Measurements from ENCODE around the gene NYNRIN.
A peak's percentile ranks its signal among the peaks of the same experiment; 100 is the strongest.

NYNRIN gene

DNA sequence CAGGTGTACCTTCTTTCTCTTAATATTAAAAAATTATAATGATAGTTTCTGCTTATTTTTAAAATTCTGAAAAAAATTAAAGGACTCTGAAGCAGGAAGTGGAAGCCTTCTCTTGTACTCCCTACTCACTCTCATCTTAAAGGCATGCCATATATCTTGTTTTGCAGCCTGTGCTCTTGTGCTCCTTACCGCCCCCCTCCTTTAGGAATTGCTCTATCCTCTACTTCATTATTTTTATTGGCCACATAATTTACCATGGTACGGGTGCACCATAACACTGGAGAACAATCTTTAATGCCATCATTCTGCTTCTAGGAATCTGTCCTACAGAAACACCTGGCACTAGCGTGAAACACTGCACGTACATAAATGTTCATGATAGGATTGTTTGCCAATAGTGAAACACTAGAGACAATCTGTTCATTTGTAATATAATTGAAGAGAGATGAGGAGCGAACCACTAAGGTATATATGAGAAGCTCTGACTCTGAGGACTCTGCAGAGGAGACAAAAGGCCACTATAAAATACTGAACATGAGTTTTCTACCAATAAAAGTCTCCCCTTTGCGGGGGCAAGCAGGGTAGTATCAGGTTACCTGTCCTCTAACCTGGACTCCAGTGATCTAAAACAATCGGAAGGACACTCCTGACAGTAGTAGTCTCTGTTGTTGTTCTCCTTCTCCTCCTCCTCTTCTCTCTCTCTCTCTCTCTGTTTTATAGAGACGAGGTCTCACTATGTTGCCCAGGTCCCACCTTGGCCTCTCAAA lies 6.3 kb upstream of the NYNRIN start:
- no peak for DNase-seq (ENCODE audit: low spot score)

DNA sequence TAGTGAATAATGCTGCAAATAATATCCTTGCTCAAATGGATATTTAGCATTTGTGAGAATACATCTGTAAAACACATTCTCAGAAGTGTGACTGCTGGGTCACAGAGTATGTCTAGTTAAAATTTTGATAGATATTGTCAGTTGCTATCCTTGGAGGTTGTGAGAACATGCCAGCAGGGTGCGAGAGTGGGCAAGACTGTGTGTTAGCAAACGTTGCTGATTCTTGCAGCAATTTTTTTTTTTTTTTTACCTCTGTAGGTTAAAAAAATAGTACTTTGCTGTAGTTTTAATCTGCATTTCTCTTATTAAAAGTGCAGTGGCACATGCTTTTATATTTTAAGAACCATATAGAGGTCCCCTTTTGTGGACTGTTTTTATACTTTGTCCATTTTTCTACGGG lies 4.5 kb upstream of the NYNRIN start:
- no peak for DNase-seq (ENCODE audit: low spot score)

DNA sequence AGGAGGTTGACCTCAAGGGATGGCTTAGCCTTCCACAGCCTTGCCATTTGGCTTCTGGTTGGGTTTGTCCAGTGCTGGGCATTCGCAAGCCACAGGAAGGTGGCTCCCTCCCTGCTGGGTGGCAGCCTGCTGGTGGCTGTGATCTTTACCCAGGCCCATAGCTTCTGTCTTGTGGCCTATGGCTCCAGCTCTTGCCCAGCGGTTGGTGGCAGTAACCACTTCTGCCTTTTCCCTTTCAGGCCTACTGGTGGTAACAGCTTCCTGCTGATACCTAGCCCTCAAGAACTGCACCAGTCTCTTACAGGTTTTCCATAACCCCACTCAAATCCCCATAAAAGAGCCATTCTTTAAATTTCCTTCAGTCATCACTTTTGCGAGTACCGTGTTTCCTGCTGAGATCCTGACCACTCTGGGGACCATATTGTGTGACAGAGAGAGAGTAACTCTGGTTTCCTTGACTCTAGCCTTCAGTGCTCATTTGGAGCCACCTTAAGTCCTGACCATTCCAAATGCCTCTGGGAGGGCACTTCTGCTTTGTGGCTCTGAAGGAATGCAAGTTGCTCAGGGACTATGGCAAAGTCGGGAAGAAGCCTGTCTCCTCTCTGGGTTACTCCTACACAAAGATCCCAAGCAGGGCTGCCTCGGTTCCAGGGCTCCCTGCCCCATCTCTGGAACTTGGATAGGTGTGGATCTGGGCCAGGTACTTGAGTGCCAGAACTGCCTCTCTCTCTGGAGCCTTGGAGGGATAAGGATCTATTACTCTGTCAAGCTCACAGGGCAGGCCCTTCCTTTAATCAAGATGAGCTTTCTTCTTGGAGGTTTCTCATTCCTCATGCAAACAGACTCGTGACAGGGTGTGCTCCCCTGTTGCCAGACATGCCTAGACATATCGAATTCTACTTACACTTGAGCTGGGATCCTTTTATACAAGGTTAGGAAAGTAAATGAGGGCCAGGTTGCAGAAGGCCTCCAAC lies 2.9 kb upstream of the NYNRIN start:
- DNase-seq (ENCODE audit: low spot score): no peak

DNA sequence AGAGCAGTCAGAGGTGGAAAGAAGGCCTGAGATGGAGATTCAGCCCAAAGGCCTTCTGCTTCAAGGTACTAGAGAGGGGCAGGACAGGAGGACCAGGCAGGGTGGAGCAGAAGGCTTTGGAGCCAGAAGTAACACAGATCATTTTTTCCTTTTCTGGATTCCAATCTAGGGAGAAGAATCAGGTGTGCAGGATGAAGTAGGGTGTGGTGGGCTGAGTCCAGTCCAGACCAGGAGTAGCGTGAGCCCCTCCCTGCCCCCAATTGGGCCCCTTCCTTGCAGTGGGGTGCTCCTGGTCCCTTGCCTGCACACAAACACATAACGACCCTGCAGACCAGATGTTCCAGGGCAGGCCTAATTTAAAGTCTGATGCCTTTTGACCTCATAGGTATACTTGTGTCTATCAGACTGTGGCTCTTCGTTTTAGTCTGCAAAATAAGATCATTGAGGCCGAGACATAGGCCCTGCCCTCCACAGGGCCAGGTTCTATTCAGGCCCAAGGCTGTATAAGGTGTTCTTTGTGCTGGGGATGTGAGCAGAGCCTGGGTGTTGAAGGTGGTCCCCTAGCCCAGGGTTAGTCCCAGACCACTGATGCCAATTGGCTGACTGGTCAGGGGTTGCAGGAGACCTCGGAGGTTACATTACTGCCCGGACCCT lies 1.0 kb upstream of the NYNRIN start:
- DNase-seq (ENCODE audit: low spot score): no peak

DNA sequence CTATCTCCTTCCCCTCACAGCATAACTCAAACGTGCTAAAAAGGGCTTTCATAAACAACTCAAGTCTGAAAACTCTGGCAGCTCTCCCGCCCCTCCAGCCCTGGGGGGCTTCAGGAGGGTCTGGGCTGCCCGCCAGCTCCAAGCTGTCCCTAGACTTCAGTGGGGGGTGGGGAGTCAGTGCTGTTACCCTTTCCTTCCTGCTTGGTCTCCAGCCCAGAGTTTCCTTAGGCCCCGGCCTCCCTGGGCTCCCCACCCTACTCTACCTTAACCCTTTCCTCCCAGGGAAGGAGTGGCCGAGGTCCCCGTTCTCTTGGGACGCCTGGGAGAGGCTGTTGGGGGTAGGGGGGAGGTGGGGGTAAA lies 530 bp upstream of the NYNRIN start:
- no peak for DNase-seq (ENCODE audit: low spot score)

DNA sequence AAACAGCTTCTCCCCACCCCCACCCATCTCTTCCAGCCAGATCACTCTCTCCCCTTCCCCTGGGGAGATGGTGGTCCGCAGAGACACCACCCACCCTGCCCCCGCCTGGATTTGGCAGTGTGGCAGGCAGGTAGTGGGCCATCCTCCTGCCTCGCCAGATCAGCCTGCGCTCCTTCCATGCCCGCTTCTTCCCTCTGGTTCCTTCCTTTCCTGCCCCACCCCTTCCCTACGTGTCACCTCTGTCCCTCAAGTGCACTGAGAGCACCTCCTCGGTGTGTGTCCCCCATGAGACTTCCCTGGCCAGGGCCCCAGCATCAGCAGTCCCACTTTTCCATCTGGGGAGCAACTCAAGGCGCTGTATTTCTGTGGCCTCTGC lies 632 bp downstream of the NYNRIN start:
- no peak for DNase-seq (ENCODE audit: low spot score)

DNA sequence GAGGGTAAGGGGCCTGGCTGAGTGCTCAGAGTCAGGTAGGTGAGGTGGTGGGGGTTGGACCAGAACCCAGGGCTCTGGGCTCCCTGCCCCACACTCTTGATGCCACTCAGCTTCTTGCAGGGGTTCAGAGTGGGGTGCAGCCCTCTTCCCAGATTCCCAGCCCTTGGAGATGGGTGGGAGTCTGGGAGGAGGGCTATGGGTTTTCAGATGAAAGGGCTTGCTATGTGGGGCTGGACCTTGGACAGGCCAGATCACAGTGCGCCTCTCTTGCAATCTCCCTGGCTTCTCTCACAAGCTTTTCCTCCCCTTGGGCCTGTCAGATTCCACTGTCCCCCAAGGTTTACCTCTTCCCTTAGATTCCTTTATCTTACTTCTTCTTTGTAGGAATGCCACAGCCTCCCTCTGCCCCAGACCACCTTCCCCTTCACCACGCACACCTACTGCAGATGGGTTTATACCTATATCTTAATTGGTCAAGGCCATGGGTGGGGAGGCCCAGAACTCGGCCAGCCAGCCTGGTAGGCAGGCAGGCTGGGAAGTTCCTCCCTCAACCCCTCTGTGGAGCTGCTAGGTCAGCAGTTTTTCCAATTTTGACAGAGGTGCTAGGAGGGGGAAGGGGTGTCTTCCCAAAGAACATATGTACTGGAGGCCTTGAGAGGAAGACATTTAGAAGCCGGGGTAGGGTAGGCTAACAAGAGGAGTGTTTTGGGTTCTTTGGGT lies 1.4 kb downstream of the NYNRIN start:
- no peak for DNase-seq (ENCODE audit: low spot score)

DNA sequence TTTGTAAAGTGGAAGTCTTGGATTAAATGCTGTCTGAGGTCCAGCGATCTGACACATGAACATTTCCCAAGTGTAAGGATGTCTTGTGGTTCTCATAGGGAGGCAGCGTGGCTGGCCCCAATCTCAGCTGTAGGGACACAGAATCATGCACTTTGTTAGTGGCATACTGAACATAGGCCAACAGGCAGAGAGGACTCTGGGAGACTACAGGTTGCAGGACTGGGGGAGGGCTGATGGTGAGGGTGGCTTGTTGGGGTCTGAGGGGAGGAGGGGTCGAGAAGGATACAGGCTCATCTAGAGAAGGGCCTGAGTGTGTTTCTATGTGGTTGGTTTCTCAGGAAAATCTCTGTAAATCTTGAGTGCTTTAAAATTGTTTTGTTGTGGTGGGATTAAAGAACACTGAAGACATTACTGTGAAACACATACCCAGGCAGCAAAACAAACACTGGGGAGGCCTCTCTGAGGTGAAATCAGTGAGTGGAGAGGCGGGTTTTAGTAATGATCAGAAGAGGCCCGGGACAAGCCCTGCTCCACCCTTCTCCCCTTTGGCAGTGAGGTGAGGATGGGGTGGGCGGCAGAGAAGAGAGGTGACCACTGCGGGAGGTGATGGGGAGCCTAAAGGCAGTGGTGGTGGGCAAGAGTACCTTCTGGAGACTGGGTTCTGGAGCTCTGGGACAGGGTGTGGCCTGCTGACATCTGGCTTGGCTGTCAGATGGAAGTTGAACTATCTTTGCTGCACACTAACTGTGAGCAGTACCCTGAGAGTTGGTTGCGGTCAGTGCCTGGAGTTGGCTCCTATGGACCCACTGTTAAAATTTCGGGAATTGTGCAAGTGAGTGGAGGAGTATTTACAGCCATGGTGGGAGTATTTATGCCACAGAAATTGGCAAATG lies 3.3 kb downstream of the NYNRIN start:
- DNase-seq (ENCODE audit: low spot score): no peak

DNA sequence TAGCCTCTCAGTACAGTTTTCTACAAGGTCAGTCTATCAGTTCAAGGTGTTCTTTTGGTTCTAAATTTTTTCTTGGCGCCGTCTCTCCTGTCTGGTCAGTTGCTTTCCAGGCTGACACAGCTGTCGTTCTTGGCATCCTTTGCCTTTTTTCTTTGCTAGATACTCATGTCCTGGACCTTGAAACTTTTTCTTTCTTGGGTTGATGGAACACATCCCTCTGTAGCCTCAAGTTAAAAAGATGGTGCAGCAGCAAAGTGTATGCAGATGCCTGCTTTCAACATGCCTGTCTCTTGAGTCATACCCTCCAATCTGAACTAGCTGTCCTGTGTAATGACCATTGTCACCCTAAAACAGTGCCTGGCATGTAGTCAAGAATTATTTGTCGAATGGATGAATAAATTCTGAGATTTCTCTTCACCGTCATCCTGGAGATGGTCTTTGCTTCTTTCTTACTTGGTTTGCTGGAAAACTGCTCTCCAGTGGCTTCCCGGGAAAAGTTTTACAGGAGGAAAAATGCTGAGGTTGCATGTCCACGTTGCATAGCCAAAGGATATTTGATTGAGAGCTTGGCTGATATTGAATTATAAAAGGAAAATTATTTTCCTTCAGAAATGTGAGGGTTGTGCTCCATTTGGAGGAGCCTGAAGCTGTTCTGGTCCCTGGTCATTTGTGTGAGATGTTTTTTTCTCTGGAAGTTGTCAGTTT lies 4.6 kb downstream of the NYNRIN start:
- peak; percentile 22 for DNase-seq (ENCODE audit: low spot score)

DNA sequence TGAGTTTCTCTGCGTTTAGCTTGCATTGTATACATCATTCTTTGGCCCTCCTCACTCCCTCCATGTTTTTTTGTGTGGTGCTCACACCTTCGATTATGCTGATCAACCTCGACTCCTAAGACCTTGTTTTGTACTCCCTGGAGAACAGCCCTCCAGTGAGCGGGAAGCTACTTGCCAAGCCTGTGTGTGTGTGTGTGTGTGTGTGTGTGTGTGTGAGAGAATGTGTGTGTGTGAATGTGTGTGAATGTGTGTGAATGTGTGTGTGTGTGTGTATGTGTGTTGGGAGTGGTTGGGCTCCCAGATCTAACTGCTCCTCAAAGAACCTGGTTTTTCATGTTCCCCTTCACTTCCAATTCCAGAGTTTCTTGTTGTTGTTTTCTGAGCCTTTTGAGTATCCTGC lies 6.0 kb downstream of the NYNRIN start:
- no peak for DNase-seq (ENCODE audit: low spot score)

DNA sequence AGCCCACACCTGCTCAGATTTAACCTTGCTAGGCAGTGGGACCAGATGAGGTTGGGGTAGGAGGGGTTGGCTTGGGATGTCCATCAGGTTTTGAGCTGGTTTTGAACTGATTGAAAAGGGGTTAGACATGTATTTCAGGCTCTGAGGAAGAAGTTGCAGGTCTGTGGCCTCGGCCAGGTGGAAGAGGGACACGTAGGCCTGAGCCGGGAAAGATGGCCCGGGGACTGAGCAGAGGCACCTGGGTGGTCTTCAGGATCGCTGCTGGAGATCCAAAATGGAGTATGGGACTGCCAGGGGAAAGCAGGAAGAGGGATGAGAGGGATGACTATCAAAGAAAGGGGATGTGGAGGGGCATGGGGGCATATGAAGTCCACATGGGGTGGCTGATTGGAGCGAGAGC lies 7.6 kb downstream of the NYNRIN start:
- DNase-seq (ENCODE audit: low spot score): no peak

DNA sequence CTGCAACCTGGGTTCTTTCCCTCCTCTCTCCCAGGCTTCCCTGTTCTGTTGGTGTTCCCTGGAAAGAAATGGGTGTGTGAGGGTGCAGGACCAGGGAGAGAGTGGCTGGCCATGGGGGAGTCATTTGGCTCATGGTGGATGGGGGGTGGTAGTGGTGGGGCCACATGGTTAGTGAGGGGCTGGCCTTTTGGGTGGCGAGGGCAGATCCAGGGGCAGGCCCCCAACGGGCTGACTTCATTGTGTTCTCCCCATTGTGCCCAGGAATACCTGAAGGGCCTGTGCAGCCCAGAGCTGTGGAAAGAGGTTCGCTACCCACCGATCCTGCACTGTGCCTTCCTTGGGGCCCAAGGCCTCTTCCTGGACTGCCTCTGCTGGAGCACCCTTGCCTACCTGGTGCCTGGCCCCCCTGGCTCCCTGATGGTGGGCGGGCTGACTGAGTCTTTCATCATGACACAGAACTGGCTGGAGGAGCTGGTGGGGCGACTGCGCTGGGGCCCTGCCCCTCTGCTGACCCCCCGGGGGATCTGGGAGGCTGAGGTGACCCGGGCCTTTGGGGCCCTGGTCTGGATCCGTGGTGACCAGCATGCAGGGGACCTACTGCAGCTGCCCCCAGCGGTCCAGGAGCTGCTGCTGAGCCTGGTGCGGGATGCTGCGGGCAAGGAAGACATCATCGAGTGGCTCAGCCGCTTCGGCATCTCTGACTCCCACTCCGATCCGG lies 9.0 kb downstream of the NYNRIN start:
- no peak for DNase-seq (ENCODE audit: low spot score)

DNA sequence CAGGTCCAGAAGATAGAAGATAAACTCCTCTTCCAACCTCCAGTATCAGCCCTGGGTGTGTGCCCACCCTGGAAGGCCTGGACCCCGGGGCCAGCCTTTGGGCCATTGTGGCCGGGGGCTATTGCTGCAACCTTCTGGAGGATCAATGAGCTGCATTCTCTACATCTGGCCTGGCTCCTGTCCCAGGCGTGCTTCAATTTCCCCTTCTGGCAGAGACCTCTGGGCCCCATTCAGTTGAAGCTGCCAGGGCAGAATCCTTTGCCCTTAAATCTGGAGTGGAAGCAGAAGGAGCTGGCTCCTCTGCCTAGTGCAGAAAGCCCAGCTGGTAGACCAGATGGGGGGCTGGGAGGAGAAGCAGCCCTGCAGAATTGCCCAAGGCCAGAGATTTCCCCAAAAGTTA lies 10.0 kb downstream of the NYNRIN start:
- no peak for DNase-seq (ENCODE audit: low spot score)

DNA sequence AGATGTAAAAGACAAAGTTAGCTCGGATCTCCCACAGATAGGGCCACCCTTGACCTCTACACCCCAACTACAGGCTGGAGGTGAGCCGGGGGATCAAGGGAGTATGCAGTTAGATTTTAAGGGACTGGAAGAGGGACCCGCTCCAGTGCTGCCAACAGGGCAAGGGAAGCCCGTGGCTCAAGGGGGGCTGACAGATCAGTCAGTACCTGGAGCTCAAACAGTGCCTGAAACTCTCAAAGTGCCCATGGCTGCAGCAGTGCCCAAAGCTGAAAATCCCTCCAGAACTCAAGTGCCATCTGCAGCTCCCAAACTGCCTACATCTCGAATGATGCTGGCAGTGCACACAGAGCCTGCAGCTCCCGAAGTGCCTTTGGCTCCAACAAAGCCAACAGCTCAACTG lies 10.4 kb downstream of the NYNRIN start:
- no peak for DNase-seq (ENCODE audit: low spot score)

DNA sequence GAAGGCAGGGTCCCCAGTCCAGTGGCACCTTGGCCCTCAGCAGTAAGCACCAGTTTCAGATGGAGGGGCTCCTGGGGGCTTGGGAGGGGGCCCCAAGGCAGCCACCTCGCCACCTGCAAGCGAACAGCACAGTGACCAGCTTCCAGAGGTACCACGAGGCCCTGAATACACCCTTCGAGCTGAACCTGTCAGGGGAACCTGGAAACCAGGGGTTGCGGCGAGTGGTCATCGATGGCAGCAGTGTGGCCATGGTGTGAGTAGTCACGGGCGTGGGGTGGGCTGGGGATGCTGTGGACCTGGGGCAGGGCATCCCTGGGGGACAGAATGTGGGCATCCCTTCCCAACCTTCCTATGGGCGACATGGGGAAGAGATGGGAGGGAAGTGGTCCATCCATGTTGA lies 11.2 kb downstream of the NYNRIN start:
- DNase-seq (ENCODE audit: low spot score): no peak

DNA sequence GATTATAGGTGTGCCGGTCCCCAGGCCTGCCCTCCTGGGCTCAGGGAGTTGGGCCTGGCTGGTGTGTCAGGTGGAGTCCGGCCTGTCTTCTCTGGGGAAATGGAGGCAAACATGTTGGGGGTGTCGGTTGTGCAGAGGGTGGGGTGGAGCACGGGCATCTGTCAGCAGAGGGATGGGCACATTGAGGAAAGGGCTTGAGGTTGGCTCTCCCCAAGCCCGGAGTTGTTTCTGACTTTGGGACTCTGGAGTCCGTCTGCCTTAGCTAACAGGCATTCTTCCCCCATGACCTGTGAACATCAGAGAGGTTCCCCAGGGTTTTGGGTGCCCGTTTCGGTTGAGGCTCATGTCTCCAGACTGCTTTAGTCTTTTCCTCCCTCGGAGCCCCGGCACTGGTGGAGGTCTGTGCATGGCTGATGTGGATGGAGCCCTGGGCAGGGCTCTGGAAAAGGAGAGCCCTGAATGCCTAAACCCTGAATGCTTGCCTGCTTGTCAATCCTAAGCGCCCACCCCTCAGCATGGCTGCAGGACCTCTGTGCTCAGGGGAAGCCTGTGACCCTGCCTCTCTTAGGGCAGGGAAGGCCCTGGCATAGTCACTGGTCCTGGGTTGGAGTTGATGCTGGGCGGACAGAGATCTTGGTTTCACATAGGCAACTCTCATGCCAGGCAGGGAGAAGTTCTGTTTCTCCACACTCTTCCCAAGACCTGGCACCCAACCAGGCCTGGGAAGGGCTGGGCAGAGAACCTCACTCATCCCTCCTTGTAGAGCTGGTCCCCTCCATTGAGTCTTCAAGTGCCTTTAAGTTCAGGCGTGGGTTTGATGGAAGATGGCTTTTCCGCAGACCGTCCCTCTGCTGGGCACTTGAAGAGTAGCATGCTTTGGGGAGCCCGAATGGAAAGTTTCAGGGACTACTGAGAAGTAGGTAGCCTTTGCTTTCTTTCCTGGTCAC lies 12.9 kb downstream of the NYNRIN start:
- DNase-seq (ENCODE audit: low spot score): no peak

DNA sequence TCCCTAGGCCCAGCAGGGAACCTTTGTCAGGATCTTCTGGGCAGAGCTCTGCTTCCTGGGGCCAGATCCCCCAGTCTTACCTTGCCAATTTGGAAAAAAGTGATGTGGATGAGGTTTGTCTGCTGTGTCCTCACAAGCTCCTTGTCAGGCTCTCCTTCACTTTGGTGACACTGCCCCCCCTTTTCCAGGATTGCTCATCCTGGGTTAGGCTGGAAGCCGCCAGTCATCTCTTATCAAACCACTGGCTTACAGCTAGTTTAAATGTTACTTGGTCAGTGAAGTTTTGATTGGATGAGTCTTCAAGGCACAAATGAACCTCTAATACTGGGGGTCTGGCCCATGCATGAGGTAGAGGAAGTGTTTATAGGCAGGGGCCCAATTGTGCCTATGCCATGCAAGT lies 15.3 kb downstream of the NYNRIN start:
- no peak for DNase-seq (ENCODE audit: low spot score)

DNA sequence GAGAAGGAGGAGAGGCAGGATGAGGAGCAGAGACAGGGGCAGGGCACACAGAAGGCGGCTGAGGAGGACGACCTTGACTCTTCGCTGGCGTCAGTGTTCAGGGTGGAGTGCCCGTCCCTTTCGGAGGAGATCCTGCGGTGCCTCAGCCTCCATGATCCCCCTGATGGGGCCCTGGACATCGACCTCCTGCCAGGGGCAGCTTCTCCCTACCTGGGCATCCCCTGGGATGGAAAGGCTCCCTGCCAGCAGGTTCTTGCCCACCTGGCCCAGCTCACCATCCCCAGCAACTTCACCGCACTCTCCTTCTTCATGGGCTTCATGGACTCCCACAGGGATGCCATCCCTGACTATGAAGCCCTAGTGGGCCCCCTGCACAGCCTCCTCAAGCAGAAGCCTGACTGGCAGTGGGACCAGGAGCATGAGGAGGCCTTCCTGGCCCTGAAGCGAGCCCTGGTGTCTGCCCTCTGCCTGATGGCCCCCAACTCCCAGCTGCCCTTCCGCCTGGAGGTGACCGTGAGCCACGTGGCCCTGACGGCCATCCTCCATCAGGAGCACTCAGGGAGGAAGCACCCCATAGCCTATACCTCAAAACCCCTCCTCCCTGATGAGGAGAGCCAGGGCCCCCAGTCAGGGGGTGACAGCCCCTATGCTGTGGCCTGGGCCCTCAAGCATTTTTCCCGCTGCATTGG lies 16.1 kb downstream of the NYNRIN start:
- DNase-seq (ENCODE audit: low spot score): no peak

Measured in kidney capillary endothelial cell (primary cell).